Activated CD4-positive, alpha-beta T cell treated with anti-CD3 and anti-CD28 coated beads, Interleukin-2, amount 50 U/mL, for 1 hour (primary cell): ENCODE data around the gene KRT6B.

Experiments used
- DNase-seq: peaks from one replicate; pipeline ENCODE4 v3.0.0-alpha.2; 2020

Gene KRT6B

GRCh38 chr12:52435659-52435999 lies 16.3 kb downstream of the KRT6B start:
- no peak for DNase-seq

GRCh38 chr12:52434760-52435530 lies 17.0 kb downstream of the KRT6B start:
- DNase-seq, result no peak

- no peak for DNase-seq
Measured at GRCh38 chr12:52434081-52434733, 17.7 kb downstream of the KRT6B start, which contains the start of gene KRT75. TSS of gene KRT75 (minus strand) at chr12:52434371. CDS start at chr12:52434304, 67 bp downstream.

GRCh38 chr12:52433501-52434080 lies 18.4 kb downstream of the KRT6B start:
- no peak for DNase-seq

GRCh38 chr12:52432559-52433207 lies 19.3 kb downstream of the KRT6B start:
- no peak for DNase-seq

- no peak for DNase-seq
Measured at GRCh38 chr12:52428121-52428520, 23.8 kb downstream of the KRT6B start.

- DNase-seq, result no peak
Measured at GRCh38 chr12:52427083-52427482, 24.9 kb downstream of the KRT6B start.

- DNase-seq, result no peak
Measured at GRCh38 chr12:52426034-52426433, 25.9 kb downstream of the KRT6B start.

GRCh38 chr12:52425466-52425865 lies 26.5 kb downstream of the KRT6B start:
- DNase-seq, result no peak

- DNase-seq, result no peak
Measured at GRCh38 chr12:52423661-52424500, 28.1 kb downstream of the KRT6B start.

- no peak for DNase-seq
Measured at GRCh38 chr12:52423035-52423434, 28.9 kb downstream of the KRT6B start.

GRCh38 chr12:52419656-52420055 lies 32.3 kb downstream of the KRT6B start:
- DNase-seq, result no peak

- DNase-seq, result no peak
Measured at GRCh38 chr12:52418576-52419110, 33.3 kb downstream of the KRT6B start.

GRCh38 chr12:52417740-52418139 lies 34.2 kb downstream of the KRT6B start:
- DNase-seq, result no peak

GRCh38 chr12:52416795-52417194 lies 35.2 kb downstream of the KRT6B start:
- DNase-seq, result no peak

- DNase-seq, result no peak
Measured at GRCh38 chr12:52415870-52416750, 35.8 kb downstream of the KRT6B start.

- DNase-seq, result no peak
Measured at GRCh38 chr12:52414936-52415335, 37.0 kb downstream of the KRT6B start.

- no peak for DNase-seq
Measured at GRCh38 chr12:52413782-52414345, 38.1 kb downstream of the KRT6B start.

- DNase-seq, result no peak
Measured at GRCh38 chr12:52413202-52413601, 38.7 kb downstream of the KRT6B start.

GRCh38 chr12:52411815-52412214 lies 40.1 kb downstream of the KRT6B start:
- no peak for DNase-seq
